ENCODE data around the gene APLF. TPM values are rescaled to one million over a fixed set of nuclear protein-coding genes. Genes with fewer than 3 reads are reported as not detected.

APLF gene
- total RNA-seq, 1 experiment from 2014 or later = 4.5 TPM

DNA sequence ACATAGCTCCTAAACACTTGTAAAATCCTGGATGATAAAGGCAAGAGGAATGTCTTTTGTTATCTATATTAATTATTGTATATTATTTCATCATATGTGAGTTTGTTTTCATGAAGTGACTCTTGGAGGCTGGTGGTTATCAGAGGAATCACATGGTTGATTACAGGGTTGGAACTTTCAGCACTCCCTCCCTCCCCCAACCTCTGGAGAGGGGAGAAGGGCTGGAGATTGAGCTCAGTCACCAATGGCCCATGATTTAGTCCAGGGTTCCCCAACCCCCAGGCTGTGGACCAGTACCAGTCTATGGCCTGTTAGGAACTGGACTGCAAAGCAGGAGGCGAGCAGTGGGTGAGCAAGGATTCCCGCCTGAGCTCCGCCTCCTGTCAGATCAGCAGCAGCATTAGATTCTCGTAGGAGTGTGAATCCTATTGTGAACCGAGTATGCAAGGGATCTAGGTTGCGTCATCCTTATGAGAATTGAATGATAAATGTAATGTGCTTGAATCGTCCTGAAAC, 38.0 kb upstream of the APLF start:
- no peaks in the 10 kb centered on the region for H3K4me1 Mint-ChIP-seq (ENCODE audit: low read depth, unreplicated experiment)
- CTCF ChIA-PET = no interaction called here
- H3K4me3 Mint-ChIP-seq (ENCODE audit: low read depth, unreplicated experiment) = no peak overlapping the region
- TF ChIP-seq, protein P1, sequence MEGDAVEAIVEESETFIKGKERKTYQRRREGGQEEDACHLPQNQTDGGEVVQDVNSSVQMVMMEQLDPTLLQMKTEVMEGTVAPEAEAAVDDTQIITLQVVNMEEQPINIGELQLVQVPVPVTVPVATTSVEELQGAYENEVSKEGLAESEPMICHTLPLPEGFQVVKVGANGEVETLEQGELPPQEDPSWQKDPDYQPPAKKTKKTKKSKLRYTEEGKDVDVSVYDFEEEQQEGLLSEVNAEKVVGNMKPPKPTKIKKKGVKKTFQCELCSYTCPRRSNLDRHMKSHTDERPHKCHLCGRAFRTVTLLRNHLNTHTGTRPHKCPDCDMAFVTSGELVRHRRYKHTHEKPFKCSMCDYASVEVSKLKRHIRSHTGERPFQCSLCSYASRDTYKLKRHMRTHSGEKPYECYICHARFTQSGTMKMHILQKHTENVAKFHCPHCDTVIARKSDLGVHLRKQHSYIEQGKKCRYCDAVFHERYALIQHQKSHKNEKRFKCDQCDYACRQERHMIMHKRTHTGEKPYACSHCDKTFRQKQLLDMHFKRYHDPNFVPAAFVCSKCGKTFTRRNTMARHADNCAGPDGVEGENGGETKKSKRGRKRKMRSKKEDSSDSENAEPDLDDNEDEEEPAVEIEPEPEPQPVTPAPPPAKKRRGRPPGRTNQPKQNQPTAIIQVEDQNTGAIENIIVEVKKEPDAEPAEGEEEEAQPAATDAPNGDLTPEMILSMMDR (IDR thresholded peaks at IDR 0.05; ENCODE audit: unreplicated experiment) = no peak
- intact Hi-C loops (cut with micrococcal nuclease; ENCODE audit: unreplicated experiment) = no loop called here
- BruUV-seq (replicated peaks) = no TSS peak
- H3K9me3 Mint-ChIP-seq (ENCODE audit: low read depth, unreplicated experiment) = no peaks in the 10 kb centered on the region
- peaks cover 21% of the 10 kb centered on the region for H3K27me3 Mint-ChIP-seq (ENCODE audit: unreplicated experiment)
- no peak overlapping the region for H3K27ac Mint-ChIP-seq (ENCODE audit: unreplicated experiment)
- H3K36me3 Mint-ChIP-seq (ENCODE audit: insufficient read depth, unreplicated experiment) = no peaks in the 10 kb centered on the region
- no peak for DNase-seq

DNA sequence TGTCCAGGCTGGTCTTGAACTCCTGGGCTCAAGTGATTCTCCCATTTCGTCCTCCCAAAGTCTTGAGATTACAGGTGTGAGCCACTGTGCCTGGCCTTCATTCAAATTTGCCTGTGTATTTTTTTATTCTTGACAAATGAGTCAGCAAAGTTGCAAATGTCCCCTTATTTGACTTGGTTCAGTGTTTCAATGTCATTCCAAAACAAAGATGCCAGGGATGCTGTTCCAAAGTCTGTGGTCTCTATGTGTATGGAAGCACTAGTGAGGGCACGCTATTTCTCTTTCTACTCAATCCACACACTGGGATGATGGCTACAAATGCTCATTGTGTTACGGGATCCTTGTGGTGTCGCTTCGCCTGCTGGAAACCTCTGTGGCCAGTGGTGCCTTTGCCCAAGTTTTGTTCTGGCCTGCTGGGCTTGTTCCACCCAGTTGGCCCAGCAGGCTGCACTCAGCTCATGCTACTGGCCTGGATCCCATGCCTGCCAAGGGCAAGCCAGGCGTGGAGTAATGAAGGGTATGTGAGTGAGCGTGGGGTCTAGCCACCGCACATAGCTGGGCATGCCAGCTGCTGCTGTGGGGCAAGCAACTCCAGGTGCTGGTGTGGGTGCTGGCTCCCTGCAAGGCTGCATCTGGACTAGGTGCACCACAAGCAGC, 35.9 kb upstream of the APLF start:
- no peaks in the 10 kb centered on the region for H3K36me3 Mint-ChIP-seq (ENCODE audit: insufficient read depth, unreplicated experiment)
- intact Hi-C loops (cut with micrococcal nuclease; ENCODE audit: unreplicated experiment) = no loop called here
- DNase-seq = no peak
- no peak overlapping the region for H3K27ac Mint-ChIP-seq (ENCODE audit: unreplicated experiment)
- no TSS peak for BruUV-seq (replicated peaks)
- peaks cover 36% of the 10 kb centered on the region for H3K27me3 Mint-ChIP-seq (ENCODE audit: unreplicated experiment)
- CTCF ChIA-PET = interaction anchor here (1.0 kb wide), 1 partner anchor 9 kb away, joined by 3 read pairs; no protein-coding TSS in a partner anchor
- TF ChIP-seq, protein P1 (IDR thresholded peaks at IDR 0.05; ENCODE audit: unreplicated experiment) = no peak
- no peaks in the 10 kb centered on the region for H3K9me3 Mint-ChIP-seq (ENCODE audit: low read depth, unreplicated experiment)
- no peaks in the 10 kb centered on the region for H3K4me1 Mint-ChIP-seq (ENCODE audit: low read depth, unreplicated experiment)
- H3K4me3 Mint-ChIP-seq (ENCODE audit: low read depth, unreplicated experiment) = no peak overlapping the region

DNA sequence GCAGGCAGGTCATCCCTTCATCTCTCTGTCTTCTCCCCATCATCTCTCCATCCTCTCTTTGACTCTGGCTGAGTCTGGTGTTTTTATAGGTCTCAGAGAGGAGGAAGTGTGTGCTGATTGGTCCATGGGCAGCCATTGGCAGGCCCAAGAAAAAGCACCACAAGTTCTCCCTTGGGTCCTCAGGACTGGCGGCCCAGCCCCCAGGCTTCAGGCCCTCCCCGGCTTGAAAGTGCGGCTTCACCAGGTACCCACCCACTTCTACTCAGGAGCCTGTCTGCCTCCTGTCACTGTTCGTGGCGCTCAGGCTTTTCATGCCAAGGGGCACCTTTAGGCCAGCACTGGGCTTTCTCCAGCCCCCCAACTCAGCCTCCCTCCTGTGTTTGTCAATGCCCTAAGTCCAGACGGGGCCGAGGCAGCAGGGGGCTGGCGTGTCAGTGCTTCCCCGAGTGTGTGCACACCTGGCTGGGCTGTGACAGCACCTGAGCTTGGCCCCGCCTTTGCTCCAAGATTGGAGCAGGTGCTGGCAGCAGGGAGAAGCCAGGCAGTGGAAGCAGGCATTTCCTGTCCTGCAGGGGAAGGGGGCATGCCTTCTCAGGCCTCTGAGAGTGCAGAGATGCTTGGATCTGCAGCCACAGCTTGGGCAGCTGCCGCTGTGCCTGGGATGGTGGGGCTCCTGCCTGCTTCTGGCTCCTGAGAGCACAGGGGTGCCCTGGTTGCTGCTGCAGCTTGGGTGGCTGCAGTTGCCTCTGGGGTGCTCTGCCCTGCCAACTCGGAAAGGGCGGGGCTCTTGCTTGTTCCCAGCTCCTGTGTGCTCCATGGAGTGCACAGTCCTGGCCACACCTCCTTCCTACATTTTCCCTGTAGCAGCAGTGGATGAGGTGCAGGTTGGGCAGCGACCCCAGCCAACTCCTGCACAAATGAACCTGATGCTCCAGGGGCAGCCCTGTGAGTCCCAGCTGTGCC, 34.4 kb upstream of the APLF start:
- Mint-ChIP-seq H3K27me3 (ENCODE audit: unreplicated experiment) (peaks cover 36% of the 10 kb centered on the region), H3K9me3 (ENCODE audit: low read depth, unreplicated experiment) (no peaks in the 10 kb centered on the region), H3K36me3 (ENCODE audit: insufficient read depth, unreplicated experiment) (no peaks in the 10 kb centered on the region), H3K27ac (ENCODE audit: unreplicated experiment) (no peak overlapping the region), H3K4me3 (ENCODE audit: low read depth, unreplicated experiment) (no peak overlapping the region), H3K4me1 (ENCODE audit: low read depth, unreplicated experiment) (no peaks in the 10 kb centered on the region)
- intact Hi-C loops (cut with micrococcal nuclease; ENCODE audit: unreplicated experiment) = no loop called here
- CTCF ChIA-PET = no interaction called here
- BruUV-seq (replicated peaks) = no TSS peak
- DNase-seq = no peak
- TF ChIP-seq, protein P1 (IDR thresholded peaks at IDR 0.05; ENCODE audit: unreplicated experiment) = no peak

DNA sequence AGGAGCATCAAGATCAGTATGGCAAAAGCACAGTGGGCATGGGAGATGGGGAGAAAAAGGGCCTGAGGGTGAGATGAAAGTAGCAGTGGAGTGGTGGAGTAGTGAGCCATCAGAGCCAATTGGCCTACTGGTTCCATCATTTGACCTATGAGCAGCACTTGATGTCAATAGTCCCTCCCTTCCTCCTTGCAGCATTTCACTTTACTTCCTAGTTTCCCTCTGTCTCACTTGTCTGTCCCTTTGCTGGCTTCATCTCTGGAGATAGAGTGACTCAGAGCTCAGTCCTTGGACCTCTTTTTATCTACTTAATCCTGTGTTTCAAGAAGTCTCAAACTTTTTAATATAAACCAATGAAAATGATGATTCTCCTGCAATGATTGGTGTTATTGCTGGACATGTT, 32.4 kb upstream of the APLF start:
- H3K4me1 Mint-ChIP-seq (ENCODE audit: low read depth, unreplicated experiment) = no peaks in the 10 kb centered on the region
- intact Hi-C loops (cut with micrococcal nuclease; ENCODE audit: unreplicated experiment) = no loop called here
- no peak overlapping the region for H3K27ac Mint-ChIP-seq (ENCODE audit: unreplicated experiment)
- BruUV-seq (replicated peaks) = no TSS peak
- no peaks in the 10 kb centered on the region for H3K36me3 Mint-ChIP-seq (ENCODE audit: insufficient read depth, unreplicated experiment)
- DNase-seq = no peak
- no peaks in the 10 kb centered on the region for H3K9me3 Mint-ChIP-seq (ENCODE audit: low read depth, unreplicated experiment)
- H3K4me3 Mint-ChIP-seq (ENCODE audit: low read depth, unreplicated experiment) = no peak overlapping the region
- CTCF ChIA-PET = no interaction called here
- peaks cover 54% of the 10 kb centered on the region for H3K27me3 Mint-ChIP-seq (ENCODE audit: unreplicated experiment)
- TF ChIP-seq, protein P1 (IDR thresholded peaks at IDR 0.05; ENCODE audit: unreplicated experiment) = no peak
